Measurements from ENCODE around the gene PKMYT1. TPM values are rescaled to one million over a fixed set of nuclear protein-coding genes. Genes with fewer than 3 reads are reported as not detected.

Gene PKMYT1
- total and polyA plus RNA-seq, 9 of the 15 experiments (the other 6 are each of a cell fraction or from before 2014, with no cell fraction given) = 8.7 to 201 (median 37.8) TPM

DNA sequence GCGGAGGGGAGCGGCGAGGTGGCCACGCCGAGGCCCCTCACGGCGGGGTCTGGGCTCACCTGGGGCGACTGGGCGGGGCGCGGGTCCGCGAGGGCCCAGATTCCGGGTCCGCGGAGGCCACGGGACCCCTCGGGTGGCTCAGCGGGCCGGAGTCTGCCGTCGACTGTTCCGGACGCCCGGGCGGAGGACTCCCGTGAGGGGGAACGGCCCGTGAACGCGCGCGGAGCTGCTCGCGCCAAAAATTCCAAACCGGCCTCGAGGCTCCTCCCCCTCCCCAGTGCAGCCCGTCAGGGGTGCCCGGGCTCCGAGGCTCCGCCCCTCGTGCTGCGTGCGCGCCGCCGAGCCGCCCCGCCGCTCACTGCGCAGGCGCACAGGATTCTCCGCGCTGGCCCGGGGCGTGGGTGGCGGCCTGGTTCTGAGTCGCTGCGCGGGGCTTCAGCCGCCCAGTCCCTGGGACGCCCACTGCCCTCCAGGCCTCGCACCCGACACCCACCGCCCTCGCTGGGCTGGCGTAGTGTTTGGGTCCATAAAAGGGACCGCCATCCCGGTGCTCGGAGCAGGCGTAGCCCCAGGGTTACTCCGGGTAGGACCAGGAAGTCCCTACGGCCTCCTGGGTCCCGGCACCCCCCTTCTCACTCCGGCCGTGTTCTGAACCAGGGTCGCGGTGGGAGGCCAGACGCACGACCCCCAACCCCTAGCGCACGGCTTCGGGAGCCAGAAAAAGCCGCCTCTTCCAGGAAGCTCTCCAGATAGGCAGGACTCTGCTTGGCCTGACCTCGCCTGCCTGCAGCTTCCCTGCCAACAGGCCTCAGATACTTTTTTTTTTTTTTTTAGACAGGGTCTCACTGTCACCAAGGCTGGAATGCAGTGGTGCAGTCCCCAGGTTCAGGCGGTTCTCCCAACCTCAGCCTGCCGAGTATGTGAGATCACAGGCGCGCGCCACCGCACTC lies at the start of gene PKMYT1 (continued):
- TF ChIP-seq, protein P1, sequence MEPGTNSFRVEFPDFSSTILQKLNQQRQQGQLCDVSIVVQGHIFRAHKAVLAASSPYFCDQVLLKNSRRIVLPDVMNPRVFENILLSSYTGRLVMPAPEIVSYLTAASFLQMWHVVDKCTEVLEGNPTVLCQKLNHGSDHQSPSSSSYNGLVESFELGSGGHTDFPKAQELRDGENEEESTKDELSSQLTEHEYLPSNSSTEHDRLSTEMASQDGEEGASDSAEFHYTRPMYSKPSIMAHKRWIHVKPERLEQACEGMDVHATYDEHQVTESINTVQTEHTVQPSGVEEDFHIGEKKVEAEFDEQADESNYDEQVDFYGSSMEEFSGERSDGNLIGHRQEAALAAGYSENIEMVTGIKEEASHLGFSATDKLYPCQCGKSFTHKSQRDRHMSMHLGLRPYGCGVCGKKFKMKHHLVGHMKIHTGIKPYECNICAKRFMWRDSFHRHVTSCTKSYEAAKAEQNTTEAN (CRISPR knock-in tag; IDR thresholded peaks at IDR 0.05) = no peak
- TF ChIP-seq ZSCAN29 (IDR thresholded peaks at IDR 0.05) = 0 out of 2 replicates have a peak, but pooled peaks have one; percentile 18
- no peak for TF ChIP-seq HSF4 (CRISPR knock-in tag; IDR thresholded peaks at IDR 0.05; ENCODE audit: borderline replicate concordance)
- peak; percentile 86 for TF ChIP-seq RBFOX2 (IDR thresholded peaks at IDR 0.05; ENCODE audit: low read depth, low read length)
- TF ChIP-seq, protein P2, sequence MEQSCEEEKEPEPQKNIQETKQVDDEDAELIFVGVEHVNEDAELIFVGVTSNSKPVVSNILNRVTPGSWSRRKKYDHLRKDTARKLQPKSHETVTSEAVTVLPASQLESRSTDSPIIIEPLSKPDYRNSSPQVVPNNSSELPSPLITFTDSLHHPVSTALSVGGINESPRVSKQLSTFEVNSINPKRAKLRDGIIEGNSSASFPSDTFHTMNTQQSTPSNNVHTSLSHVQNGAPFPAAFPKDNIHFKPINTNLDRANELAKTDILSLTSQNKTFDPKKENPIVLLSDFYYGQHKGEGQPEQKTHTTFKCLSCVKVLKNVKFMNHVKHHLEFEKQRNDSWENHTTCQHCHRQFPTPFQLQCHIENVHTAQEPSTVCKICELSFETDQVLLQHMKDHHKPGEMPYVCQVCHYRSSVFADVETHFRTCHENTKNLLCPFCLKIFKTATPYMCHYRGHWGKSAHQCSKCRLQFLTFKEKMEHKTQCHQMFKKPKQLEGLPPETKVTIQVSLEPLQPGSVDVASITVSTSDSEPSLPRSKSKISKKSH (CRISPR knock-in tag; IDR thresholded peaks at IDR 0.05) = no peak
- peak; percentile 30; the same call in 1 of the 2 replicates for TF ChIP-seq ESRRA (IDR thresholded peaks at IDR 0.05; ENCODE audit: borderline replicate concordance, low read depth)
- TF ChIP-seq SIX5 (IDR thresholded peaks at IDR 0.05; ENCODE audit: borderline replicate concordance in 1 of 2, insufficient read depth in 1 of 2, low read depth in 1 of 2, low read length in 2 of 2) = no peak
- peak; percentile 93 for TF ChIP-seq ZFP36 (IDR thresholded peaks at IDR 0.05; ENCODE audit: low read depth, low read length, partially characterized antibody)
- TF ChIP-seq TAF1 (IDR thresholded peaks at IDR 0.05; ENCODE audit: control insufficient read depth, extremely low read depth, insufficient read depth, low read length, severe bottlenecking) = peak; percentile 87
- TF ChIP-seq ZNF274 (IDR thresholded peaks at IDR 0.05; ENCODE audit: borderline replicate concordance, low read depth, low read length) = no peak
- no peak for TF ChIP-seq ZNF507 (tag; conservative IDR thresholded peaks at IDR 0.05)
- TF ChIP-seq SMAD1 (IDR thresholded peaks at IDR 0.05; ENCODE audit: low read depth, low read length, partially characterized antibody) = no peak
- no peak for TF ChIP-seq ZNF23 (CRISPR knock-in tag; IDR thresholded peaks at IDR 0.05)
- TF ChIP-seq, protein P3, sequence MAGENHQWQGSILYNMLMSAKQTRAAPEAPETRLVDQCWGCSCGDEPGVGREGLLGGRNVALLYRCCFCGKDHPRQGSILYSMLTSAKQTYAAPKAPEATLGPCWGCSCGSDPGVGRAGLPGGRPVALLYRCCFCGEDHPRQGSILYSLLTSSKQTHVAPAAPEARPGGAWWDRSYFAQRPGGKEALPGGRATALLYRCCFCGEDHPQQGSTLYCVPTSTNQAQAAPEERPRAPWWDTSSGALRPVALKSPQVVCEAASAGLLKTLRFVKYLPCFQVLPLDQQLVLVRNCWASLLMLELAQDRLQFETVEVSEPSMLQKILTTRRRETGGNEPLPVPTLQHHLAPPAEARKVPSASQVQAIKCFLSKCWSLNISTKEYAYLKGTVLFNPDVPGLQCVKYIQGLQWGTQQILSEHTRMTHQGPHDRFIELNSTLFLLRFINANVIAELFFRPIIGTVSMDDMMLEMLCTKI (IDR thresholded peaks at IDR 0.05; ENCODE audit: partially characterized antibody) = no peak
- no peak for TF ChIP-seq NR4A1 (CRISPR knock-in tag; IDR thresholded peaks at IDR 0.05)
- TF ChIP-seq NR4A1 (tag; IDR thresholded peaks at IDR 0.05) = no peak
- TF ChIP-seq GATAD2B (IDR thresholded peaks at IDR 0.05; ENCODE audit: borderline replicate concordance) = no peak; the same call in 1 of the 2 replicates
- peak; percentile 19; the same call in 1 of the 2 replicates for TF ChIP-seq CBX1 (IDR thresholded peaks at IDR 0.05; ENCODE audit: low read depth)
